ENCODE results near the gene SPON1.

- no peak for TF ChIP-seq TP53 (CRISPR knock-in tag; IDR thresholded peaks at IDR 0.05)
- TF ChIP-seq POLR2A (IDR thresholded peaks at IDR 0.05; ENCODE audit: low read length), result no peak
- TF ChIP-seq KDM5A (IDR thresholded peaks at IDR 0.05), result no peak
- no peak for TF ChIP-seq HDAC2 (IDR thresholded peaks at IDR 0.05)
- TF ChIP-seq CTCF (IDR thresholded peaks at IDR 0.05), result no peak
- no peak for TF ChIP-seq EP300 (IDR thresholded peaks at IDR 0.05)
- TF ChIP-seq FOXS1 (CRISPR knock-in tag; IDR thresholded peaks at IDR 0.05), result no peak
- no peak for TF ChIP-seq MAX (IDR thresholded peaks at IDR 0.05)
- TF ChIP-seq JUNB (IDR thresholded peaks at IDR 0.05), result no peak
These were observed 231.1 kb downstream of the SPON1 start for GRCh38 chr11:14193644-14194043.

All from A549 (cell line).